ENCODE data around the gene SYNPR.

The SYNPR gene

GRCh38 chr3:63462732-63463131 is 184.6 kb downstream of the SYNPR start:
- TF ChIP-seq CTCF (IDR thresholded peaks at IDR 0.05; ENCODE audit: low read depth, low read length), result no peak
- no peak for DNase-seq
- Histone ChIP-seq H3K27ac (no peak overlapping the region), H3K27me3 (ENCODE audit: insufficient read depth, low read depth, severe bottlenecking) (no peaks in the 10 kb centered on the region), H3K4me3 (ENCODE audit: low read depth, low read length) (no peak overlapping the region), H3K36me3 (no peaks in the 10 kb centered on the region), H3K9me3 (ENCODE audit: severe bottlenecking) (peaks cover 7% of the 10 kb centered on the region)

DNA sequence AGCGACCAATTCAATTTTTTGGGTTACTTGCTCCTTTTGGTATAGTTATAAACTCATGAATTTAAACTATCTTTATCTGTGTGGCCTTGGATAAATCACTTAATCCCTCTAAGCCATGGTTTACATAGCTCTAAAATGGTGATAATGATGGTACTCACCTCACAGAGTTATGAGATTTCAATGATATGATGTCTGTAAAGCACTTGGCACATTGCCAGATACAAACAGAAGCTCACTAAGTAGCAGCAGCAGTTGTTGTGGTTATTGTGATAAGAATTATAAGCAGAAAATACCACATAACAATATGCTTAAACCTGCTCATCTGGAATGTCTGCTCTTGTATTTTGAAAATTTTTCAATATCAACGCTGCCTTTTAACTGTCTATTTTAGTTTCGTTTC is 189.3 kb downstream of the SYNPR start:
- Histone ChIP-seq H3K36me3 (no peaks in the 10 kb centered on the region), H3K9me3 (ENCODE audit: severe bottlenecking) (peaks cover 7% of the 10 kb centered on the region), H3K27me3 (ENCODE audit: insufficient read depth, low read depth, severe bottlenecking) (no peaks in the 10 kb centered on the region), H3K27ac (no peak overlapping the region), H3K4me3 (ENCODE audit: low read depth, low read length) (no peak overlapping the region)
- TF ChIP-seq CTCF (IDR thresholded peaks at IDR 0.05; ENCODE audit: low read depth, low read length), result no peak
- DNase-seq, result no peak

DNA sequence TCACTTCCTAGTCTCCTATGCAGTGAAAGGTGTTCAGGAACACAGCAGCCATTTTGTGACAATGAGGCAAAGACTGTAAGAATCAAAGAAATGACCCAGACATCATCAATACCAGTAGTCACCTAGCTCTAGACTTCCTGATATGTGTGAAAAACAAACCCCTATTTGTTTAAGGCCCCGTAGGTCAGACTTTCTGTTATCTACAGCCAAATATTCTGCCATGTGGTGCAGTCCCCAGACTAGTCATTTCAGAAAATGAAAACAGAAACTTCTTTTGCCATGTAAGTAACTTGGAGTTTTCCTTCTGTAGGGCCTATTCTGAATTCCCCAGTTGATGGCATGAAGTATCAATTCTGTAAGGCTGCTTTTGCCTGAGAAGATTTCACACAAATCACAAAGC is 192.6 kb downstream of the SYNPR start:
- H3K27me3 ChIP-seq (ENCODE audit: insufficient read depth, low read depth, severe bottlenecking), result no peaks in the 10 kb centered on the region
- H3K9me3 ChIP-seq (ENCODE audit: severe bottlenecking), result peaks cover 7% of the 10 kb centered on the region
- H3K27ac ChIP-seq, result no peak overlapping the region
- DNase-seq, result no peak
- H3K4me3 ChIP-seq (ENCODE audit: low read depth, low read length), result no peak overlapping the region
- no peaks in the 10 kb centered on the region for H3K36me3 ChIP-seq
- TF ChIP-seq CTCF (IDR thresholded peaks at IDR 0.05; ENCODE audit: low read depth, low read length), result no peak

DNA sequence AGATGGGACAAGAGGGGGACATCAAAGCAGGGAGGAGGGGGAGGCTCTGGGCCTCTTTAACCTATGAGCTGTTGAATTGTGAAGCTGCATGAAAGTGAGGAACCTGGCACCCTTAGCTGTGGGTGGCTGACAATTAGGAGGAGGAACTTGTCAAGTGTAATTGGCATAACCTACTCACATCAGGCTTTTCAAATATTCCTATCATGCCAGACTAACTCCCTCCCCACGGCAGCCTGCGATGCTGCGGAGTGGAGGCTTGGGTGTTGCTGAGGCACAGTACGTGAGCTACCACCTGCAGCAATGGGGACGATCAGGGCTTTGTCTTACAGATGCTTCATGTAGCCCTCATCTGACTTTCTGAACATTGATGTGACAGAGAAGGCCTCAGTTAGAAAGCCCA is 193.7 kb downstream of the SYNPR start:
- Histone ChIP-seq H3K4me3 (ENCODE audit: low read depth, low read length) (no peak overlapping the region), H3K9me3 (ENCODE audit: severe bottlenecking) (peaks cover 2% of the 10 kb centered on the region), H3K27me3 (ENCODE audit: insufficient read depth, low read depth, severe bottlenecking) (no peaks in the 10 kb centered on the region), H3K36me3 (no peaks in the 10 kb centered on the region), H3K27ac (no peak overlapping the region)
- DNase-seq, result no peak
- no peak for TF ChIP-seq CTCF (IDR thresholded peaks at IDR 0.05; ENCODE audit: low read depth, low read length)

DNA sequence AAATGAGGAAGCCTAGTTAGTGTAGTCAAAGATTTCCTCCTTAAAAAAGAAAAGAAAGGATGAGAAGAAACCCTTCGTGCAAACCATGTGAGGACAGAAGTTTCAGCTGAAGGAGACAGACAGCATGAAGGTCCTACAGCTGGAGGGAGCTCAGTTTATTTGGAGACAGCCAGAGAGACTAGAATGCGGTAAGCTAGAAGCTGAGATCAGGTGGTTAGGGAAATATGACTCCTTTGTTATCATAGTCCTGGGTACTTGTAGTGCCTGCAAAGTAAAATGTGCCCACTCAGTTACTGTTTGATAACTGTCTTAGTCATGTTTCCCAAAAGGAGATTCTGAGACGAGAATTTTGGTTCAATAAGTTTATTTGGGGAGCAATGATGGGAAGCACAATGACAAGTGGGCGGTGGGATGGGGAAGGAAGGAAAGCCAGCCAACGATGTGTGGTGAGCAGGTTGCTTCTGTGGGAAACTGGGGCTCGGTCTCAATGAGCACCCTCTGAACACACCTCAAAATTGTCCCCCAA is 195.6 kb downstream of the SYNPR start:
- no peak for TF ChIP-seq CTCF (IDR thresholded peaks at IDR 0.05; ENCODE audit: low read depth, low read length)

DNA sequence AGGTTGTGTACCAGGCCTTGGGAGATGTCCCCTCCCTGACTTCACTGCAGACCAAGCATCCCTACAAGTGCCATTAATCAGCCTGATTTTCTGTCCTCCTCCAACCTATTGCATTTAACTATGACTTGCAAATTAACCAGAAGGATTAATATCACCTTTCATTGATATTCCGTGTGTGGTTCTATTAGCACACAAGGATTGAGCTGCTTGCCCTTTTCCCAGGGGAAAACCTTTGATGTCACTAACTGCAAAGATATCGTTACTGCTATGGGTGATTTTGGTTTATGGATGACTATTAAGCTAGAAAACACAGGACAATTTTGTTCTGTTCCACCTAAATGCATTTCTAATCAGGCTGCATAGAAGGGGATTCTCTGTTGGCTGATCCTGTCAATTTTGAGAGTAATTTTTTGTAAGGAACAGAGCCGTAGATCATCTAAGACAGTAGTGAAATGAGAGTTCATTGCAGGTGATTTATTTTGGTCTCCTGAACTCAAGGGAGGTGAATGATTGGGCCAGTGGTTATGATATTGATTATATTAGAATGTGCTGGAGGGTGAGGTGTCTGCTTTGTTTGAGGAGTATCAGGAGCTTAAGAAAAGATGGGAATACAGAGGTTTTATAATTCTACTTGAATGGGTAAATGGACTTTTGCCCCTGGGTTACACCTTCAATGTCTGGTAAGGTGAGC is 196.9 kb downstream of the SYNPR start:
- H3K36me3 ChIP-seq, result no peaks in the 10 kb centered on the region
- no peak overlapping the region for H3K27ac ChIP-seq
- no peak overlapping the region for H3K4me3 ChIP-seq (ENCODE audit: low read depth, low read length)
- H3K9me3 ChIP-seq (ENCODE audit: severe bottlenecking), result peaks cover 8% of the 10 kb centered on the region
- no peaks in the 10 kb centered on the region for H3K27me3 ChIP-seq (ENCODE audit: insufficient read depth, low read depth, severe bottlenecking)
- TF ChIP-seq CTCF (IDR thresholded peaks at IDR 0.05; ENCODE audit: low read depth, low read length), result no peak
- DNase-seq, result no peak

More for the DNA sequence above, 195.6 kb downstream of the SYNPR start:
- H3K27ac ChIP-seq, result no peak overlapping the region
- no peaks in the 10 kb centered on the region for H3K27me3 ChIP-seq (ENCODE audit: insufficient read depth, low read depth, severe bottlenecking)
- no peak for DNase-seq
- H3K9me3 ChIP-seq (ENCODE audit: severe bottlenecking), result peaks cover 8% of the 10 kb centered on the region
- no peak overlapping the region for H3K4me3 ChIP-seq (ENCODE audit: low read depth, low read length)
- H3K36me3 ChIP-seq, result no peaks in the 10 kb centered on the region

Measured in WERI-Rb-1 (cell line).